ENCODE measurements around the gene STAT1.

STAT1 gene

GRCh38 chr2:191031256-191031655 lies 17.3 kb upstream of the STAT1 start:
- no peak for DNase-seq (ENCODE audit: low read depth in 3 of 3)

DNA sequence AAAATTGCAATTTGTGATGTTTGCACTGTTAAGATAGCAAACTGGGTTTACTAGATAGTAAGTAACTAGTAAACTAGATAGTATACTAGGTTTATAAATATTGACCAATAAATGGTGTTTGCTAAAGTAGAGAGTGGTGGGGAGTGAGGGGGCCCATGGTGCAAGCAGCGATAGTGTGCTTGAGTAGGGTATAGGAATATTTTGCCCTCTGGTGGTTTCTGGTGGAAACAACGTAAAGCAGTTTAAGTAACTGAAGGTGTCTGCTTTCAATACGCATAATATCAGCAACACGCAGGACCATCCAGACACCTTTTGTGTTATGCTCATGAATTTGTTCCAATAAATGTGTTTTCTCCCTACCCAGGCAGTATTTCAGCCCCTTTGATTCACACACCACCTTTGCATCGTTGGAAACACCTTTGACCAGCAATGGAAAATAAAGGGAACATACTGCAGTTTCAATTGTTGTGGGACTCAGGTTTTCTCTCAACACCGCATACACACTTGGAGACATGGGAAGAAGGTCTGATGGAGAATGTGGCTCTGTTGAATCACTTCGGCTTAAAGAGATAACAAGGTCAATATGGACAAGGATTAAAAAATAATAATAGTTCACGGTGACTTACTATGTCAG lies 16.7 kb upstream of the STAT1 start:
- no peak for DNase-seq (ENCODE audit: low read depth in 3 of 3)

DNA sequence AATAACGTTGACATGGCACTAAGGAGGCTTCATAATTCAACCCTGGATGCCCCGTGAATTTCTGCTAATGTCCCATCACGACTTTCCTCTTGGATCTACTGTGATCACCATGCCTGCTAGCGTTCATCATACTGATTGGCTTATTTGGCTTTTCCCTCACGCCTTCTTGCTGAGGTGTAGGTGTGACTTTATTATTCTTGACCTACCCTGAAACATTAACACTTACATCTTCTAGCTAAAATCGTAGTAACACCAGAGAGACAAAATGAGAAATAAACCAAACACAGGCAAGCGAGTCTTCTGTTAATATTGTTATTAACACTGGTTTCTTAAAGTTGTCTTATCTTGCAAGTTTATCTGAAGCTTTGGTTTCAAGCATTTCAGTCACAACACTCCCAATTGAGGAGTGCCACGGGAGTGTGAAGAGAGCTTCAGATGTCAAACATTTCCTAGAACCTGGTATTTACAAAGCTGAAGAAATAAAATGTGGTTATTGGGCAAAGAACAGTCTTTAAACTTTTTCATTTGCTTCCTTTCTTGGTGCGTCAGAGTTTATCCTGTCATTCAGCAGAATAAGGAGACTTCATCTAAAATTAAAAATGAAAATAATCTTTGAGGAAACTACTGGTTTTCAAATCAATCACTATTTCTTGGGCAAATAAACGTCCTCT lies 15.4 kb upstream of the STAT1 start:
- no peak for DNase-seq (ENCODE audit: low read depth in 3 of 3)

GRCh38 chr2:191026377-191026776 lies 12.4 kb upstream of the STAT1 start:
- no peak for DNase-seq (ENCODE audit: low read depth in 3 of 3)

GRCh38 chr2:191025135-191025534 lies 11.2 kb upstream of the STAT1 start:
- DNase-seq (ENCODE audit: low read depth in 3 of 3), result no peak

- DNase-seq (ENCODE audit: low read depth in 3 of 3), result no peak
These were observed 9.3 kb upstream of the STAT1 start for GRCh38 chr2:191023235-191023679.

- DNase-seq (ENCODE audit: low read depth in 3 of 3), result peak in 1 of 3 donors; percentile 28
These were observed 6.9 kb upstream of the STAT1 start for GRCh38 chr2:191020742-191021381.

DNA sequence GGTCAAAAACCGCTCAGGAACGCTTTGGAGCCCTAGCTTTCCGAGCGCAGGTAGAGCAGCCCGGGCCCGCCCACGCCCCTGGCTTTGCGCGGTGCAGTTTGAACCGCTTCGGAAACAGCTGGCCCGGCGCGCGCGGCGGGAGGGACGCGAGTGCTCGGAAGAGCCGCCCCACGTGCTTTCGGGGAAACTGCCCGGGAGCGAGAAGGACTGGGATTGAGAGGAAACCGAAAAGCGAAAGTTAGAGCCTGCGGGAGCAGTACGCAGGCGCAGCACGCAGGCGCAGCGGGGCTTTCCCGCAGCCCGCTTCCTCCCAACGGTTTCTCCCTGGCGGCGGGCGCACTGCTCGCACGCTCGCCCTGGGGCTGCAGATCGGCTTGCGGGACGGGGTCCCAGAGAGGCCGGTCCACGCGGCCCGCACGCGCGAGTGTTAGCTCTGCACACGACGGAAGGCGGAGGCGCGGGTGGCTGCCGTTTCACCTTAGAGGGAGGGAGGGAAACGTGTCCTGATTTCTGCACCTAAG lies 6.3 kb upstream of the STAT1 start:
- DNase-seq (ENCODE audit: low read depth in 3 of 3), result peak; percentile 87 to 90 (median 89)

- no peak for DNase-seq (ENCODE audit: low read depth in 3 of 3)
These were observed 5.4 kb upstream of the STAT1 start for GRCh38 chr2:191019376-191019775.

DNA sequence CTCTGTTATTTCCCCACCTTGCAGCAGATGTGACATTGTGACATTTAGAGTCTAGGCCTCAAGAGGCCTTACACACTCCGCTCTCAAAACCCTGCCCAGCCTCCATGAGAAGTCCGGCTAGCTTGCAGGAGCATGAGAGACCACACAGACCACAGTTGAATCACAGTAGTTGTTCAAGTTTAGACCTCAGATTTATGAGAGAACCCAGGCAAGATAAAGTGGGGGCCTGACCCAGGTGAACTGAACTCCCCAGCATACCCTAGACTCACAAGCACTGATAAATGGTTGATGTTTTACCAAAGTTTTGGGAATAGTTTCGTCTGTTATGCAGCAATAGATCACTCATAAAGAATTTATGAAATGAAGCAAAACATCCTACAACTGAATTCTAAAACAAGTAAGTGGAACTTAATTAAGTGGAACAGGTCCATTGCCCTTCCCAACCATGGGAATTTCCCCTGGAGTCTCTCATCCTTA lies 4.7 kb upstream of the STAT1 start:
- DNase-seq (ENCODE audit: low read depth in 3 of 3), result no peak

GRCh38 chr2:191018048-191018447 lies 4.1 kb upstream of the STAT1 start:
- no peak for DNase-seq (ENCODE audit: low read depth in 3 of 3)

GRCh38 chr2:191015831-191016230 lies 1.9 kb upstream of the STAT1 start:
- DNase-seq (ENCODE audit: low read depth in 3 of 3), result no peak

- no peak for DNase-seq (ENCODE audit: low read depth in 3 of 3)
These were observed 1.3 kb upstream of the STAT1 start for GRCh38 chr2:191015239-191015638.

GRCh38 chr2:191014653-191015020 lies 666 bp upstream of the STAT1 start:
- DNase-seq (ENCODE audit: low read depth in 3 of 3), result no peak

DNA sequence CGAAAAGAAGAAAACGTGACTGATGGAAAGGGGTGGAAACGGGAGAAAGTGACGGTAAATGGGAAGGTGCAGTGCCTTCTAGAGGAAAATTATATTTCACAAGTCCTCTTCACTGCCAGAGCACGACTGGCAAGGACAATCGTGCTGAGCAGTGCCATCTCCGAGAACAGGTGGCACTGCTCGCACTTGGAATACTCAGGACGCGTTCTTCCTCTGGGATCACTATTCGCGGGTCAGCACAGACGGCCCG lies 364 bp downstream of the STAT1 start:
- DNase-seq (ENCODE audit: low read depth in 3 of 3), result no peak

GRCh38 chr2:191012845-191013681 lies 908 bp downstream of the STAT1 start:
- no peak for DNase-seq (ENCODE audit: low read depth in 3 of 3)

- DNase-seq (ENCODE audit: low read depth in 3 of 3), result no peak
These were observed 1.6 kb downstream of the STAT1 start for GRCh38 chr2:191012346-191012745.

GRCh38 chr2:191010887-191011885 lies 2.8 kb downstream of the STAT1 start:
- DNase-seq (ENCODE audit: low read depth in 3 of 3), result no peak

GRCh38 chr2:191009541-191010374 lies 4.2 kb downstream of the STAT1 start:
- DNase-seq (ENCODE audit: low read depth in 3 of 3), result no peak

GRCh38 chr2:191008286-191008685 lies 5.7 kb downstream of the STAT1 start:
- DNase-seq (ENCODE audit: low read depth in 3 of 3), result no peak

Data from stimulated activated CD4-positive, alpha-beta T cell treated with anti-CD3 and anti-CD28 coated beads, TNF-alpha, amount 100 ng/mL, for 48 hours (primary cell).